ENCODE data around the gene B4GALT4.

Gene B4GALT4

DNA sequence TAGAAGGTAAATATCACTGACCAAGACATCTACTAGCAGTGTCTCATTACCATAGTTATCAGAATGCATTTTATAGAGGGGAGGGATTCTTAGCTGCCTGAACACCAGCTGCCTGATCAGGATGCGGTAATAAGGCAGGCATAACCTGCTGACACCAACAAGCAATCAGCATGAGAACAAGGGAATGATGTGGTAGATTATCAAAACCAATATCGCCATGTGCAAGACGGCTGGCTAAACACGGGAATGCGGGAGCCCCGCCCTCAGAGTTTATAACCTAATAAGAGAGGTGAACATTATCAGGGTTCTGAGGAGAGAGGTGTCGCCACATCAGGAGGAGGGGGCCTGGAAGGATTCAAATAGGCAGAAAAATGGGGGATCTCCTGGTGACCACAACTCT lies 20.5 kb downstream of the B4GALT4 start:
- Histone ChIP-seq H3K36me3 (ENCODE audit: control insufficient read depth, insufficient read depth, low read length) (peaks cover 38% of the 10 kb centered on the region), H3K27me3 (ENCODE audit: control insufficient read depth, insufficient read depth, low read length) (no peaks in the 10 kb centered on the region), H3K9me3 (ENCODE audit: control insufficient read depth, insufficient read depth, low read length) (no peaks in the 10 kb centered on the region), H3K4me3 (ENCODE audit: low read depth, low read length) (no peak overlapping the region), H3K4me1 (ENCODE audit: control insufficient read depth, insufficient read depth, low read length) (no peaks in the 10 kb centered on the region), H3K9ac (ENCODE audit: low read depth, low read length) (no peak overlapping the region)

DNA sequence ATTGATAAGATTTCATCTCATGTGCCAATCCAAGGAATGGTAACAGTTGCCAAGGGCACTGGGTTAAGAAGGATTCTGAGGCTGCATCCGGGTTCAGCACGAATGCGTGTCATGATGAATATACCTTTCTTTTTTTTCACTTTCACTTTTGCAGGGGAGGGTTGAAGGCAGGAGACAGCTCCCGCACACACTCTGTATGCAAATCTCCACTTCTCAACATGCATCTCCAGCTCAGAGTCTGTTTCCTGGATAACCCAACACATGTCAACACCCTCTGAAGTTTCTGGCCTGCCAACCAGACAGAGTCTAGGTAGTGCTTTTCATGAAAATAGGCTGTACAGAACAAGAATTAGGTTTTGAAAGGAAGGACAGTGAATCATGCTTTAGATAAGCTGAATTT lies 21.6 kb downstream of the B4GALT4 start:
- Histone ChIP-seq H3K36me3 (ENCODE audit: control insufficient read depth, insufficient read depth, low read length) (peaks cover 41% of the 10 kb centered on the region), H3K9ac (ENCODE audit: low read depth, low read length) (no peak overlapping the region), H3K9me3 (ENCODE audit: control insufficient read depth, insufficient read depth, low read length) (no peaks in the 10 kb centered on the region), H3K27me3 (ENCODE audit: control insufficient read depth, insufficient read depth, low read length) (no peaks in the 10 kb centered on the region), H3K4me3 (ENCODE audit: low read depth, low read length) (no peak overlapping the region), H3K4me1 (ENCODE audit: control insufficient read depth, insufficient read depth, low read length) (no peaks in the 10 kb centered on the region)

- no peak overlapping the region for H3K4me3 ChIP-seq (ENCODE audit: low read depth, low read length)
- peaks cover 15% of the 10 kb centered on the region for H3K36me3 ChIP-seq (ENCODE audit: control insufficient read depth, insufficient read depth, low read length)
- H3K27me3 ChIP-seq (ENCODE audit: control insufficient read depth, insufficient read depth, low read length): no peaks in the 10 kb centered on the region
- no peaks in the 10 kb centered on the region for H3K4me1 ChIP-seq (ENCODE audit: control insufficient read depth, insufficient read depth, low read length)
- H3K9ac ChIP-seq (ENCODE audit: low read depth, low read length): no peak overlapping the region
- H3K9me3 ChIP-seq (ENCODE audit: control insufficient read depth, insufficient read depth, low read length): no peaks in the 10 kb centered on the region
These were observed 28.9 kb downstream of the B4GALT4 start for GRCh38 chr3:119211803-119212202.

- Histone ChIP-seq H3K9me3 (ENCODE audit: control insufficient read depth, insufficient read depth, low read length) (no peaks in the 10 kb centered on the region), H3K9ac (ENCODE audit: low read depth, low read length) (no peak overlapping the region), H3K4me1 (ENCODE audit: control insufficient read depth, insufficient read depth, low read length) (no peaks in the 10 kb centered on the region), H3K4me3 (ENCODE audit: low read depth, low read length) (no peak overlapping the region), H3K36me3 (ENCODE audit: control insufficient read depth, insufficient read depth, low read length) (peaks cover 15% of the 10 kb centered on the region), H3K27me3 (ENCODE audit: control insufficient read depth, insufficient read depth, low read length) (no peaks in the 10 kb centered on the region)
These were observed 29.5 kb downstream of the B4GALT4 start for GRCh38 chr3:119211193-119211592.

DNA sequence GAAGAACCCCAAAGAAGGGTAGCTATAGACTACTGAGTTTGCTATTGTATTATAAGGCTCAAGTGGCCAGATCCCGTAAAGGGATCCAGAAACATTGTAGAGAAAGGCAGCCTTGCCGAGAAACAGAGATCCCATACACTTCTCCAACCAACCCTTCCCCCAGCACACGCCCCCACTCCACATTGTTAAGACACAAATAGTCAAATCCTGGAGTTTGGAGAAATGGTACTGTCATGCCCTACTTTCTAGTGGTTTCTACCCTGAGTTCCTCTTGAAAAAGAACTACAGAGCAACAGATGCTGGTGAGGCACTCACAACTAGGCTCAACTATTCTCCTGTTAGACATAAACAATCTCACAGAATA lies 33.2 kb downstream of the B4GALT4 start:
- Histone ChIP-seq H3K36me3 (ENCODE audit: control insufficient read depth, insufficient read depth, low read length) (peaks cover 2% of the 10 kb centered on the region), H3K4me3 (ENCODE audit: low read depth, low read length) (no peak overlapping the region), H3K27me3 (ENCODE audit: control insufficient read depth, insufficient read depth, low read length) (no peaks in the 10 kb centered on the region), H3K4me1 (ENCODE audit: control insufficient read depth, insufficient read depth, low read length) (no peaks in the 10 kb centered on the region), H3K9me3 (ENCODE audit: control insufficient read depth, insufficient read depth, low read length) (no peaks in the 10 kb centered on the region), H3K9ac (ENCODE audit: low read depth, low read length) (no peak overlapping the region)

GRCh38 chr3:119206611-119207511 lies 33.8 kb downstream of the B4GALT4 start:
- no peak overlapping the region for H3K9ac ChIP-seq (ENCODE audit: low read depth, low read length)
- H3K9me3 ChIP-seq (ENCODE audit: control insufficient read depth, insufficient read depth, low read length): no peaks in the 10 kb centered on the region
- no peaks in the 10 kb centered on the region for H3K27me3 ChIP-seq (ENCODE audit: control insufficient read depth, insufficient read depth, low read length)
- H3K36me3 ChIP-seq (ENCODE audit: control insufficient read depth, insufficient read depth, low read length): no peaks in the 10 kb centered on the region
- no peaks in the 10 kb centered on the region for H3K4me1 ChIP-seq (ENCODE audit: control insufficient read depth, insufficient read depth, low read length)
- H3K4me3 ChIP-seq (ENCODE audit: low read depth, low read length): no peak overlapping the region

- no peak overlapping the region for H3K9ac ChIP-seq (ENCODE audit: low read depth, low read length)
- no peaks in the 10 kb centered on the region for H3K36me3 ChIP-seq (ENCODE audit: control insufficient read depth, insufficient read depth, low read length)
- no peaks in the 10 kb centered on the region for H3K9me3 ChIP-seq (ENCODE audit: control insufficient read depth, insufficient read depth, low read length)
- H3K4me3 ChIP-seq (ENCODE audit: low read depth, low read length): no peak overlapping the region
- H3K27me3 ChIP-seq (ENCODE audit: control insufficient read depth, insufficient read depth, low read length): no peaks in the 10 kb centered on the region
- no peaks in the 10 kb centered on the region for H3K4me1 ChIP-seq (ENCODE audit: control insufficient read depth, insufficient read depth, low read length)
These were observed 35.0 kb downstream of the B4GALT4 start for GRCh38 chr3:119205685-119206084.

DNA sequence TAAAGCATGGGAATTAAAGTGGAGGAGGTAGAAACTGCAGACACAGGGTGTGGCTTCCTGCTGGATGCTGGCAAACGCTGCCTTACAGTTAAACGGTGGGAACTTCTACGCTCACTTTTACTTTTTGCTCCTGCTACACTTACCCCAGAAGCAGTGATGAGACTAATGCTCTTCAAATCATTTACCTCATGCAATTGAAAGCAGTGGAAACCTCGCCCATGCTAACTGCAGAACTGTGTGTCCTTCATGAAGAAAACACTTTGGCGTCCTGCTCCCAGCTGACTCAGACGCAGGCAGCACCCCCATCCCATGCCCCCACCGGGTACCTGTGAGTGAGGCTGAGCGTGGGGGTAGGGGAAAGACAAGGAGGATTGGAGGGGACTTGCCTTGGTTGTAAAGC lies 35.5 kb downstream of the B4GALT4 start:
- H3K27me3 ChIP-seq (ENCODE audit: control insufficient read depth, insufficient read depth, low read length): no peaks in the 10 kb centered on the region
- H3K9ac ChIP-seq (ENCODE audit: low read depth, low read length): no peak overlapping the region
- no peak overlapping the region for H3K4me3 ChIP-seq (ENCODE audit: low read depth, low read length)
- no peaks in the 10 kb centered on the region for H3K9me3 ChIP-seq (ENCODE audit: control insufficient read depth, insufficient read depth, low read length)
- H3K4me1 ChIP-seq (ENCODE audit: control insufficient read depth, insufficient read depth, low read length): no peaks in the 10 kb centered on the region
- H3K36me3 ChIP-seq (ENCODE audit: control insufficient read depth, insufficient read depth, low read length): no peaks in the 10 kb centered on the region

GRCh38 chr3:119195911-119196310 lies 44.8 kb downstream of the B4GALT4 start:
- no peak overlapping the region for H3K9ac ChIP-seq (ENCODE audit: low read depth, low read length)
- H3K27me3 ChIP-seq (ENCODE audit: control insufficient read depth, insufficient read depth, low read length): no peaks in the 10 kb centered on the region
- no peaks in the 10 kb centered on the region for H3K4me1 ChIP-seq (ENCODE audit: control insufficient read depth, insufficient read depth, low read length)
- H3K4me3 ChIP-seq (ENCODE audit: low read depth, low read length): no peak overlapping the region
- no peaks in the 10 kb centered on the region for H3K9me3 ChIP-seq (ENCODE audit: control insufficient read depth, insufficient read depth, low read length)
- no peaks in the 10 kb centered on the region for H3K36me3 ChIP-seq (ENCODE audit: control insufficient read depth, insufficient read depth, low read length)

- Histone ChIP-seq H3K9ac (ENCODE audit: low read depth, low read length) (no peak overlapping the region), H3K36me3 (ENCODE audit: control insufficient read depth, insufficient read depth, low read length) (no peaks in the 10 kb centered on the region), H3K4me1 (ENCODE audit: control insufficient read depth, insufficient read depth, low read length) (no peaks in the 10 kb centered on the region), H3K4me3 (ENCODE audit: low read depth, low read length) (no peak overlapping the region), H3K27me3 (ENCODE audit: control insufficient read depth, insufficient read depth, low read length) (no peaks in the 10 kb centered on the region), H3K9me3 (ENCODE audit: control insufficient read depth, insufficient read depth, low read length) (no peaks in the 10 kb centered on the region)
These were observed 45.6 kb downstream of the B4GALT4 start for GRCh38 chr3:119195151-119195476.

DNA sequence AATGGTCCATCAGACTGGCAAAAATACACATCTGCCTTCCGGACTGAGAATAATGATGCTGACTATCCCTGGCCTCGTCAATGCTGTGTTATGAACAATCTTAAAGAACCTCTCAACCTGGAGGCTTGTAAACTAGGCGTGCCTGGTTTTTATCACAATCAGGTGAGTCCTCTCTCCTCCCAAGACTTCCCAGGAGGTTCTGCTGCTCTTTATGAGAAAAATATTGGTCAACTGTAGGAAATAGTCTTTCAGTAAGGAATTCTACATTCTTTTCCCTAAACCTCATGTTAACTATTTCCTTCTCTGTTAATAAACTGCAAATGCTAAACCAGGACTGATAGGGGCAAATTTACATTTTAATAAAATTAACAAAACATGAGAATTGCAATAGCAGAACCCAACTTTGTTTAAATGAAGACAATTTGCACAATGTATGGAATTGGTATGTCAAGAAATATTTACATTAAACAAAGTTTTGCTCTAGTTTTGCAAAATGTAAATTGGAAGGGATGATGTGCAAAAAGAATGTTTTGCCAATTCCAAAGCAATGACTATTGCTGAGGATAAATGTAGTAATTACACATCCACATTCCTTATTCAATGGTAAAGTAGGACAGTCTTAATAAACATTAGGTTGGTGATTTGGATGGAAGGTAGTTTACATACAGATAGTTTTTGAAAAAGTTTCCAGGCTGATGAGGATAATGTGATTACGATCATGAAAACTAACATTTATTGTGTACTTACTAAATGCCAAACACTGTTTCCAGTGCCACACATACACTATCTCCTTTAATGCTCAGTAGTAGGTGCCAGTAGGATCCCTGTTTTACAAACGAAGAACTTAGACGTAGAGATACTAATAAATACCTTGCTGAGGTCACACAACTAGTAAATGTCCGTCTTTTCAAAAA lies 46.2 kb downstream of the B4GALT4 start:
- H3K36me3 ChIP-seq (ENCODE audit: control insufficient read depth, insufficient read depth, low read length): no peaks in the 10 kb centered on the region
- H3K27me3 ChIP-seq (ENCODE audit: control insufficient read depth, insufficient read depth, low read length): no peaks in the 10 kb centered on the region
- no peak overlapping the region for H3K4me3 ChIP-seq (ENCODE audit: low read depth, low read length)
- no peak overlapping the region for H3K9ac ChIP-seq (ENCODE audit: low read depth, low read length)
- H3K4me1 ChIP-seq (ENCODE audit: control insufficient read depth, insufficient read depth, low read length): no peaks in the 10 kb centered on the region
- no peaks in the 10 kb centered on the region for H3K9me3 ChIP-seq (ENCODE audit: control insufficient read depth, insufficient read depth, low read length)

GRCh38 chr3:119191800-119192199 lies 48.9 kb downstream of the B4GALT4 start:
- H3K4me1 ChIP-seq (ENCODE audit: control insufficient read depth, insufficient read depth, low read length): no peaks in the 10 kb centered on the region
- no peaks in the 10 kb centered on the region for H3K36me3 ChIP-seq (ENCODE audit: control insufficient read depth, insufficient read depth, low read length)
- no peak overlapping the region for H3K4me3 ChIP-seq (ENCODE audit: low read depth, low read length)
- H3K9ac ChIP-seq (ENCODE audit: low read depth, low read length): no peak overlapping the region
- no peaks in the 10 kb centered on the region for H3K27me3 ChIP-seq (ENCODE audit: control insufficient read depth, insufficient read depth, low read length)
- H3K9me3 ChIP-seq (ENCODE audit: control insufficient read depth, insufficient read depth, low read length): no peaks in the 10 kb centered on the region

Measured in iPS-15b (cell line).